Measurements from ENCODE around the gene RFLNA.

RFLNA gene

GRCh38 chr12:124345795-124346194 is 50.9 kb downstream of the RFLNA start:
- no peak for TF ChIP-seq CTCF (IDR thresholded peaks at IDR 0.05; ENCODE audit: borderline replicate concordance, control extremely low read depth, extremely low read depth, insufficient read depth, missing control alignments)
- in situ Hi-C loops (cut with MboI; ENCODE audit: low sequenced_read_pairs, unreplicated experiment), result no loop called here
- DNase-seq (ENCODE audit: low spot score), result no peak

- DNase-seq (ENCODE audit: low spot score), result no peak
- in situ Hi-C loops (cut with MboI; ENCODE audit: low sequenced_read_pairs, unreplicated experiment), result no loop called here
- TF ChIP-seq CTCF (IDR thresholded peaks at IDR 0.05; ENCODE audit: borderline replicate concordance, control extremely low read depth, extremely low read depth, insufficient read depth, missing control alignments), result no peak
These were observed 51.7 kb downstream of the RFLNA start for GRCh38 chr12:124346425-124347168.

GRCh38 chr12:124347335-124347734 is 52.4 kb downstream of the RFLNA start:
- DNase-seq (ENCODE audit: low spot score), result no peak
- no peak for TF ChIP-seq CTCF (IDR thresholded peaks at IDR 0.05; ENCODE audit: borderline replicate concordance, control extremely low read depth, extremely low read depth, insufficient read depth, missing control alignments)
- in situ Hi-C loops (cut with MboI; ENCODE audit: low sequenced_read_pairs, unreplicated experiment), result no loop called here

GRCh38 chr12:124347805-124348658 is 53.1 kb downstream of the RFLNA start:
- TF ChIP-seq CTCF (IDR thresholded peaks at IDR 0.05; ENCODE audit: borderline replicate concordance, control extremely low read depth, extremely low read depth, insufficient read depth, missing control alignments), result peak; percentile 20
- no peak for DNase-seq (ENCODE audit: low spot score)
- in situ Hi-C loops (cut with MboI; ENCODE audit: low sequenced_read_pairs, unreplicated experiment), result no loop called here

GRCh38 chr12:124348659-124349380 is 53.9 kb downstream of the RFLNA start:
- no peak for TF ChIP-seq CTCF (IDR thresholded peaks at IDR 0.05; ENCODE audit: borderline replicate concordance, control extremely low read depth, extremely low read depth, insufficient read depth, missing control alignments)
- in situ Hi-C loops (cut with MboI; ENCODE audit: low sequenced_read_pairs, unreplicated experiment), result no loop called here
- no peak for DNase-seq (ENCODE audit: low spot score)

GRCh38 chr12:124350491-124350890 is 55.6 kb downstream of the RFLNA start:
- TF ChIP-seq CTCF (IDR thresholded peaks at IDR 0.05; ENCODE audit: borderline replicate concordance, control extremely low read depth, extremely low read depth, insufficient read depth, missing control alignments), result no peak
- in situ Hi-C loops (cut with MboI; ENCODE audit: low sequenced_read_pairs, unreplicated experiment), result no loop called here
- no peak for DNase-seq (ENCODE audit: low spot score)

All from GM13976 (cell line).